GM21515 (cell line): Measurements from ENCODE around the gene CMKLR1.

Experiments used
- ATAC-seq: cut with Tn5 transposase; IDR thresholded peaks from one replicate; pipeline ENCODE4 v1.9.1; 2021; ENCODE audit not compliant: unreplicated experiment

CMKLR1 gene

GRCh38 chr12:108363165-108363564 is 24.1 kb upstream of the CMKLR1 start:
- ATAC-seq = no peak

GRCh38 chr12:108361606-108362005 is 22.5 kb upstream of the CMKLR1 start:
- no peak for ATAC-seq

- ATAC-seq = no peak
Observed at GRCh38 chr12:108360487-108360886, 21.4 kb upstream of the CMKLR1 start.

- no peak for ATAC-seq
Observed at GRCh38 chr12:108360057-108360456, 20.9 kb upstream of the CMKLR1 start.

- ATAC-seq = no peak
Observed at GRCh38 chr12:108358580-108358965, 19.5 kb upstream of the CMKLR1 start.

DNA sequence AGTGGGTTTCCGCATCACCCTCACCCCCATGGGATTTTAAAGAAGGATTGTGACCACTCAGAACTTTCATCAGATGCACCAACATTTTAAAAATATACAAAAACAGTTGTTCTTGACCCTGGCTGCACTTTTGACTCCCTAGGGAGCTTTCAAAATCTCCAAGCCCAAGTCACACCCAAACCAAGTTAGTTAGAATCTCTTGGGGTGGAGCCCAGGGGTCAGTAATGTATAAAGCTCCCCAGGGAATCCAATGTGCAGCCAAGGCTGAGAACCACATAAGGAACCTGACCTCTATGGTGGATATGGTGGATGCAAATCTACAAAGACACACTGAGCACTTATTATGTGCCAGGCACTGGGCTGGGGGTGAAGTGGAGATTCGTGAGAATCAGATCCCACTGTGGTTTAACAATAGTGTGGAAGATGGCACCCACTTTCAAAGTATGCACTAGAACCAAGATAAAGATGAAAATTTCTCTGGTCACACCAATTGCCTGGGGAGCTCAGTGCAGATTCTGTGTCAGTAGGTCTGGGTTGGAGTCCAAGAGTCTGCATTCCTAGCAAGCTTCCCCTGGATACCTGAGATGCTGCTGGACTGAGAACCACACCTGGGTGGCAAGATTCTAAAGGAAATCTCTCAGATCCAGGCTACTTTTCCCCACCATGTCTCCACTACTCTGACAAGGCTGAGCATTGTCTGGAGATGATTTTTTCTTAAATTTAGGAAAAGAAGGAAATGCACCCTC is 18.9 kb upstream of the CMKLR1 start:
- no peak for ATAC-seq

DNA sequence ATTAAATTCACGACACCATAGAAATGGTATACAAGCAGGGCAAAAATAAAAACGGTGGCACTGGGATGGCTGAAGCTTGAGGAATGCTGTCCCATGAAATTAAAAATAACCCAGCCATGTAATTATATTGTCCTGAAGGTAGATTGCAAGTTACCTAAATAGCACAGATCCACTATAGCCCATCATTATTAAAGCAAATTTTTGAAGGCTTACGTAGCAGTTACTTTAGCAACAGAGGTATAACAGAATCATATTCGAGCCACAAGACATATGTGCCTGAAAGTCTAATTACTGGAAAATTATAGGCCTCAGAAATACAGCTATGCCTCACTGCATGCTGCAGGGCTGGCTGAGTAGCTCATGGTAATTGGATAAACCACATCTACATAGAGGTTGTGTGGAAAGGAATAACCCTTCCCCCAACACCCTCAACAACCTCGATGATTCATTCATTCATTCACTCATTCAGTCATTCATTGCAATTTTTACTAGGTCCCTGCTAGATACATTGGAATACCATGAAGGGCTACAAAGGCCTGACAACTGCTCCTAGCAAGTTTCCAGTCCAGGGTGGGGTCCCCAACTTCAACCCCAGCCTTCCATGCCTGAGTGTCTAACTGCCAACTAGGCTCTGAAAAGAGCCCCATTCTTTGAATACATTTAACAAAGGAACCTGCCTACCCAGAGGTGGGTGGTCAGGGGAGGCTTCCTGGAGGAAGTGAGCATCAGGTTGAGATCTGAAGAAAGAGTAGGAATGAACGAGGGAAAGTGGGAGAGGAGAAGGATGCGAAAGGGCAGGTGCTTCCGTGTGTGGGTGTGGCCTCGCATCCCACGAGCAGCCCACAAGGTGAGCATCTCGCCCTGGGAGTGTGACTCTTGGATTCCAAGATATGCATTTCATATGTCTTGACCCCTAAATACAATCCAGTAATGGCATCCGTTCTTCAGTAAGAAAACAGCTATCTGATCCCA is 18.0 kb upstream of the CMKLR1 start:
- ATAC-seq = no peak

GRCh38 chr12:108355069-108355468 is 16.0 kb upstream of the CMKLR1 start:
- no peak for ATAC-seq

GRCh38 chr12:108352591-108352990 is 13.5 kb upstream of the CMKLR1 start:
- no peak for ATAC-seq

- no peak for ATAC-seq
Observed at GRCh38 chr12:108350511-108350910, 11.4 kb upstream of the CMKLR1 start.

DNA sequence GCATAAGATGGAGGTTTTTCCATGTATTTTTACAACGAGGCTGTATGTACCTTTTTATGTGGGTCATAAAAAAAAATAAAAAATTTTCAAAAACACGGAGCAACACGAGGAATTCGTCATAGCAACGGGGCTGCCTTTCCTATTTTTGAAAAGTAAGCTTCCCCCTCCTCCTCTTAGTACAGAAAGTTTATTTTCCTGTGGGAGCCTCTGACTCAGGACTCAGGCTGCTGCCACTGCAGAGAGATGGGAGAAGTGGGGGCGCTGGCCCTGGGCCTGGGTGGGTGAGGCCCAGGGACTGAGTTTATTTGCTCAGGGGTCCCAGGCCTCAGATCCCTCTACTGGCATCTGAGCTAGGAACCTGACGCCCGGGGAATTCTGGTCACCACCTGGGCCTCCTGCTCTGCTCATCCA is 10.2 kb upstream of the CMKLR1 start:
- ATAC-seq = no peak

GRCh38 chr12:108348842-108349241 is 9.7 kb upstream of the CMKLR1 start:
- no peak for ATAC-seq

DNA sequence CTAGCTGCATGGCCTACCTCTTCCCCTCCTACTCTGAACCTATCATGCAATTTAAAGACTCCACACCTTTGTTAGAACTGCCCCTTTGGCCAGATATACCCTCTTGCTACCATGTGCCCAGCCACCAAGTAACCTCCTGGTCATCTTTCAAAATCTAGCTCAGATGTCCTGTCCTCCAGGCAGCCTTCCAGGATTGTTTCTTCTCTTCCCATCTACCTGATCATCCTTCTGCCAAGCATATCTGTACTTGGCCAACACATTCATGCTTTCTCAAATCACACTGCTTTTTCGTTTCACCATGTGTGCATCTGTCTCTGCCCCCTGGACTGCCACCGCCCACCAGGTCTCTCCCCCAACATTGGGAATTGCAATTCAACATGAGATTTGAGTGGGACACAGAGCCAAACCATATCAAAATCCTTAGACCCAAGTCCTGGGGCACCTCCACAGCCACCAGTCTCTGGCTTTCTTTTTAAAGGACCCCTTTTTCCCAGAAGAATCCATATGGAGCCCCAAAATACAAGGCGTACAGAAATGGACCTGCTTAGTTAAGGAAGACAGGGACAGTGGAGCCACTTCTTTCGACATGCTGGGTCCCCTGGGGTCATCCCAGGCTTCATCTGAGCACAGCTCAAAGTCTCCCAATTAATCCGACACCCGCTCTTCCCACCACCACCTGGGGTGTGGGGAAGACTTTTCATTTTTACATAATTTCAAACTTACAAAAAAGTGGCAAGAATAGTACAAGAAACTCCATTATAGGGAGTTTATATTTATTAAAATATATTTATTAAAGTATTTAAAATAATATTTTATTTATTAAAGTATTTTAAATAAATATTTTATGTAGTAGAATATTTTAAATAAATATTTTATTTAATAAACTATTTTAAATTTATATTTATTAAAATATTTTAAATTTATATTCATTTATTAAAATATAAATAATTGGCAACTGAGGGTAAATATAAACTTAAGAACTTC is 7.9 kb upstream of the CMKLR1 start:
- no peak for ATAC-seq

DNA sequence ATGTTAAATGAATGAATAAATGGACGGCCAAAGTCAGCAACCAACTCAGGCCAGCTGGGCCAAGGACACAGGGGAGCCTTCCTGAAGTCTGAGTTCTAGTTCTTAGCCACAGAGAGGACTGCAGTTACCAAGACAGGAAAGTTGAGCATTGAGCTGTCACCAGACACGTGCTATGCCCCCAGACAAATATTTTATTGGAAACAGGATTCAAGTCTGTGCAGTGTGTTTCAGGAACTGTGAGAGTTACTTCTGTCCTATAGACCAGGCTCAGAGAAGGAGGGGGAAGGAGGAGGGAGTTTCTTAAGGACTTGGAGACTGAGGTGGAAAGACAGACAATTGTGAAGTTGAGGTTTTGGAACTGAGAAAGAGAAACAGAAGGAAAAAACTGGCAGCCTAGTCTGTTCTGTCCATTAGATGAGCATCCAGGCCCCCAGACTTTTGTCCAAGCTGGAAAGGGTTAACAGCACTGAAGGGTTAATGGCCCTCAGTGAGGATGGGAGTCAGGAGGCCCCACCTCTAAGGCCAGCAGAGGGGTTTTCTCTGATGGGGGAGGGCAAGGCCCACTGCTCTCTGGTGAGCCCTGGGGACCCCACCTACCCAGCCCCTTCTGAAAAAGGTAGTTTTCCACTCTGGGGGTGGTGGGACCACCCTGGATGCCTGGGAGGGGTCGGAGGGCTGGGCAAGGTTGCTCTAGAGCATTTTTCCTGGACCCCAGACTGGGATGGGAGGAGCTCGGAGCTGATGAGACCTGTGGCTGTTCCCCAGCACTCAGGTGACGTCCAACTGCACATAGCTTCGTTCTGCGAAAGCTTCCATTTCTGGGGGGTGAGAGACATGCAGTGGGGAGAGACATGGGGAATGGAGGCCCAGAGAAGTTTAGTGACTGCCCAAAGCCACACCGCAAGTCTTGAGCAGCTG is 6.9 kb upstream of the CMKLR1 start:
- no peak for ATAC-seq

- no peak for ATAC-seq
Observed at GRCh38 chr12:108342985-108343384, 3.9 kb upstream of the CMKLR1 start.

DNA sequence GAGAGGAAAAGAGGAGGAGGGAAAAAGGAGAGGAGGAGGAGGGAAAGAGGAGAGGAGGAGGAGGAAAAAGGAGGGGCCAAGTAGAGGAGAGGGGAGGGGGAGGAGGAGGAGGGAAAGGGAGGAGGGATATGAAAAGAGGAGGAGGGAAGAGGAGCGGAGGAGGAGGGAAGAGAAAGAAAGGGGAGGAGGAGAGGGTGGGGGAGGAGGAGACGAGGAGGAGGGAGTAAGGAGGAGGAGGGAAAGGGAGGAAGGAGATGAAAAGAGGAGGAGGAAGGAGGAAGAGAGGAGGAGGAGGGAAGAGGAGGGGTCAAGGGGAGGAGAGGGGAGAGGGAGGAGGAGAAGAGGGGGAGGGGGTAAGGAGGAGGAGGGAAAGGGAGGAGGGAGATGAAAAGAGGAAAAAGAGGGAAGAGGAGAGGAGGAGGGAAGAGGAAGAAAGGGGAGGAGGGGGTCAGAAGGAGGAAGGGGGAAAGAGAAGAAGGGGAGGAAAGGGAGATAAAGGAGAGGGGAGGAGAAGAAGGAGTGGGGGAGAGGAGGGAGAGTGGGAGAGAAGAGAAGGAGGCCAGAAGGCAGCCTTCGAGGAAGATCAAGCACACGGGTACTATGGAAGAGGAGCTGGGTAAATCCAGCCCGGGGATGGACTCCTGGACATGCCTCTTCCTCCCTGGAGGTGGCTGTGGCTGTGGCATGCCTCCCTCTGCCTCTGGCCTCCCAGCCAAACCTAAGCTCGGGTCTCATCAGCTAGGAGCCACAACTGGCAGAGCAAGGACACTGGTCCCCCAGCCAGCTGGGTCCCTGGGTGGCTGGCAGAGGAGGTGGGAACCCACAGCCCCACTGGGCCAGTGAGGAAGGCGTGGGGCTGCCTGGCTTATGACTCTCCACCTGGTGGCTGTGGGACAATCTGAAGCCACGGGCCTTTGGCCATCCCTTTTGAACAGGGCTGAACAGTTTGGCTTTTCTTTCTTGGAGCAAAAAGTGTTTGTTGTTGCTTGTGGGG is 3.0 kb upstream of the CMKLR1 start:
- no peak for ATAC-seq

DNA sequence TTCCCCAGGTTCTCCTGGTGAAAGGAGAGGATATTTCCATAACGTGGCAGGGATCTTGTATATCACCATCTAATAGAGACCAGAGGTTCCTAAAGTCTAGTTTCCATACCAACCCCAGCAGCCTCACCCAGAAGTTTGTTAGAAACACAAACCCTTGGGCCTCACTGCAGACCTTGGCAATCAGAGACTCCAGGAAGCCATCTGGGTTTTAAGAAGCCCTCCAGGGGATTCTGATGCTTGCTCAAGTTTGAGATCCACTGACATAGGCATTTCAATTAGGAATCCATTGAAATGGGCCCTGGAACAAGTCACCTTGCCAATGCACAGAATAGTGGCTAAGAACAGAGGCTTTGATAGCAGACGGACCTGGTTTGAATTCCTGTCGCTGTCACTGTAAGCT is 2.2 kb upstream of the CMKLR1 start:
- ATAC-seq = no peak

- no peak for ATAC-seq
Observed at GRCh38 chr12:108340037-108340436, 926 bp upstream of the CMKLR1 start.
